GM12878 (cell line): ENCODE measurements around the gene OGFR. TPM values are rescaled to one million over a fixed set of nuclear protein-coding genes. Genes with fewer than 3 reads are reported as not detected.
"Not testable (repeated sequence)": the region's sequence is repeated elsewhere in the genome, so short reads cannot be mapped to it uniquely, and the experiment has no call there.

ENCODE experiments used
- ATAC-seq: fragments of 200-7000 bp; cut with Tn5 transposase; 3 replicates; pipeline ENCODE4 v1.9.1; 2020; ENCODE audit warnings: mild to moderate bottlenecking, moderate library complexity
- BruUV-seq: library from RNA; stranded (reverse); fragments of 400-500 nt; replicated peaks from 2 replicates; lab custom pipeline; 2021; lab: Mats Ljungman, UMichigan
- CTCF ChIA-PET: fragments of 300-600 bp; sonication (Branson Sonifier 250); formaldehyde crosslinking; extraction: SDS; loops from one replicate; lab custom pipeline; 2021; ENCODE audit warnings: inconsistent platforms; lab: Yijun Ruan, JAX
- POLR2A ChIA-PET: fragments of 350-600 bp; formaldehyde crosslinking; extraction: SDS; loops from one replicate; lab custom pipeline; 2021; ENCODE audit warnings: inconsistent platforms; lab: Charles Lee
- RAD21 ChIA-PET: fragments of 300-600 bp; sonication (Branson Sonifier 250); formaldehyde crosslinking; loops from one replicate; lab custom pipeline; 2023; ENCODE audit warnings: antibody characterized with exemption; ENCODE audit not compliant: unreplicated experiment; lab: Charles Lee
- SMC1A ChIA-PET: fragments of 300-600 bp; sonication (Branson Sonifier 250); formaldehyde crosslinking; loops from one replicate; lab custom pipeline; 2023; ENCODE audit not compliant: unreplicated experiment, uncharacterized antibody; lab: Charles Lee
- DNase-seq: peaks from one replicate; pipeline ENCODE4 v3.0.0-alpha.2; 2011; ENCODE audit warnings: low read depth, low spot score
- FAIRE-seq: peaks from 3 replicates; lab custom pipeline; 2011; peaks lifted over from hg19 to GRCh38; lab: Jason Lieb, UNC
- H2AFZ ChIP-seq: 2 replicates; pipeline ENCODE4 v1.6.0; 2011; ENCODE audit warnings: low read depth, low read length, control low read depth; ENCODE audit not compliant: control insufficient read depth
- H3K27ac ChIP-seq: 2 replicates; pipeline ENCODE4 v1.5.1; 2011; ENCODE audit warnings: control low read depth; ENCODE audit not compliant: control insufficient read depth, insufficient read depth
- H3K27me3 ChIP-seq, 2 experiments: replicated peaks in 1 of 2; 2 replicates each; pipeline versions ENCODE4 v1.6.0 to v1.6.1; 2011; ENCODE audit warnings: low read length in 1 of 2; ENCODE audit not compliant: control insufficient read depth in 2 of 2, insufficient read depth in 2 of 2
- H3K36me3 ChIP-seq, 2 experiments: 2 replicates each; pipeline ENCODE4 v1.5.1; 2011; ENCODE audit warnings: low read length in 1 of 2; ENCODE audit not compliant: control insufficient read depth in 2 of 2, insufficient read depth in 2 of 2
- H3K4me1 ChIP-seq: 2 replicates; pipeline ENCODE4 v1.6.1; 2011; ENCODE audit warnings: mild to moderate bottlenecking, low read length, moderate library complexity, mixed read lengths; ENCODE audit not compliant: control insufficient read depth, insufficient read depth
- H3K4me2 ChIP-seq: 2 replicates; pipeline ENCODE4 v1.6.0; 2011; ENCODE audit warnings: control low read depth; ENCODE audit not compliant: control insufficient read depth, insufficient read depth
- H3K4me3 ChIP-seq: fragments of 200-600 bp; sonication (generic); 2 replicates; pipeline ENCODE4 v1.5.1; 2016
- H3K79me2 ChIP-seq: 2 replicates; pipeline ENCODE4 v1.6.0; 2011; ENCODE audit warnings: low read length; ENCODE audit not compliant: control insufficient read depth, insufficient read depth
- H3K9ac ChIP-seq: 2 replicates; pipeline ENCODE4 v1.8.0; 2011; ENCODE audit warnings: low read length, control low read depth, mixed read lengths; ENCODE audit not compliant: control insufficient read depth, insufficient read depth
- H3K9me3 ChIP-seq: replicated peaks from 3 replicates; pipeline ENCODE4 v1.5.1; 2011; ENCODE audit warnings: mild to moderate bottlenecking, low read length; ENCODE audit not compliant: control insufficient read depth, insufficient read depth
- H4K20me1 ChIP-seq: 2 replicates; pipeline ENCODE4 v1.6.0; 2011; ENCODE audit not compliant: control insufficient read depth, insufficient read depth
- FOXK2 ChIP-seq: fragments of 450-650 bp; IDR thresholded peaks from 2 replicates; pipeline ENCODE4 v1.6.1; 2017; ENCODE audit warnings: mild to moderate bottlenecking, moderate library complexity
- GABPA ChIP-seq: IDR thresholded peaks from 2 replicates; pipeline ENCODE4 v1.6.1; 2014; ENCODE audit warnings: antibody characterized with exemption, low read depth, mild to moderate bottlenecking, inconsistent platforms
- NBN ChIP-seq: fragments of 450-650 bp; IDR thresholded peaks from 2 replicates; pipeline ENCODE4 v1.6.1; 2016
- PAX5 ChIP-seq: IDR thresholded peaks from 2 replicates; pipeline ENCODE4 v1.6.1; 2011; ENCODE audit warnings: low read depth, low read length, borderline replicate concordance
- USF2 ChIP-seq: IDR thresholded peaks from 2 replicates; pipeline ENCODE4 v1.6.1; 2011; ENCODE audit warnings: low read depth, low read length, improper control_type of control experiment, borderline replicate concordance
- ZNF24 ChIP-seq: fragments of 450-650 bp; IDR thresholded peaks from 2 replicates; pipeline ENCODE4 v1.6.1; 2017; ENCODE audit warnings: antibody characterized with exemption, mild to moderate bottlenecking
- ZNF384 ChIP-seq: IDR thresholded peaks from 2 replicates; pipeline ENCODE4 v1.6.1; 2012; ENCODE audit warnings: low read depth, mild to moderate bottlenecking, low read length, improper control_type of control experiment, borderline replicate concordance
- WGBS: methylation state at CpG from one replicate; pipeline ENCODE4 v1.1.6; 2016; ENCODE audit warnings: low lambda C conversion rate; ENCODE audit not compliant: insufficient replicate concordance, insufficient coverage; ENCODE audit errors: missing lambda C conversion rate; 5-methylcytosine and 5-hydroxymethylcytosine counted together
- in situ Hi-C: fragments of 300-500 bp; cut with MboI; formaldehyde crosslinking; loops from 9 replicates; pipeline ENCODE4 v1.14.3; 2018; ENCODE audit warnings: mixed read lengths
- intact Hi-C: fragments of 100-400 bp; cut with micrococcal nuclease; formaldehyde crosslinking; loops from one replicate; pipeline ENCODE4 v1.14.2; 2022; ENCODE audit not compliant: unreplicated experiment
- polyA plus RNA-seq, 11 experiments: library from polyadenylated mRNA; depleted of rRNA in 4 of 11; unstranded in 6 of 11; stranded (reverse) in 5 of 11; fragments of >200 nt; fragmentation: Nextera tagmentation in 4 of 11; fragmentation: Illumina TruSeq in 1 of 11; extraction: Ambion mirVana in 4 of 11; extraction: Trizol in 1 of 11; gene quantifications; 1 replicate in 1 of 11; 2 replicates in 10 of 11; pipeline versions ENCODE4 v1.2.1 to v1.2.3, GENCODE V29; 2011 to 2016; ENCODE audit warnings: inconsistent platforms in 2 of 11, missing spikeins in 2 of 11, low read depth in 1 of 11
- total RNA-seq, 4 experiments: library from RNA; depleted of rRNA in 3 of 4; stranded (reverse); fragments of >200 nt in 3 of 4; fragmentation: Illumina TruSeq in 1 of 4; extraction: Trizol in 1 of 4; gene quantifications; 2 replicates each; pipeline versions ENCODE4 v1.2.1 to v1.2.3, GENCODE V29; 2013 to 2021

The OGFR gene
- total and polyA plus RNA-seq, 10 of the 15 experiments (the other 5 are each of a cell fraction or from before 2014, with no cell fraction given), result 0.72 to 62.1 (median 27.3) TPM

DNA sequence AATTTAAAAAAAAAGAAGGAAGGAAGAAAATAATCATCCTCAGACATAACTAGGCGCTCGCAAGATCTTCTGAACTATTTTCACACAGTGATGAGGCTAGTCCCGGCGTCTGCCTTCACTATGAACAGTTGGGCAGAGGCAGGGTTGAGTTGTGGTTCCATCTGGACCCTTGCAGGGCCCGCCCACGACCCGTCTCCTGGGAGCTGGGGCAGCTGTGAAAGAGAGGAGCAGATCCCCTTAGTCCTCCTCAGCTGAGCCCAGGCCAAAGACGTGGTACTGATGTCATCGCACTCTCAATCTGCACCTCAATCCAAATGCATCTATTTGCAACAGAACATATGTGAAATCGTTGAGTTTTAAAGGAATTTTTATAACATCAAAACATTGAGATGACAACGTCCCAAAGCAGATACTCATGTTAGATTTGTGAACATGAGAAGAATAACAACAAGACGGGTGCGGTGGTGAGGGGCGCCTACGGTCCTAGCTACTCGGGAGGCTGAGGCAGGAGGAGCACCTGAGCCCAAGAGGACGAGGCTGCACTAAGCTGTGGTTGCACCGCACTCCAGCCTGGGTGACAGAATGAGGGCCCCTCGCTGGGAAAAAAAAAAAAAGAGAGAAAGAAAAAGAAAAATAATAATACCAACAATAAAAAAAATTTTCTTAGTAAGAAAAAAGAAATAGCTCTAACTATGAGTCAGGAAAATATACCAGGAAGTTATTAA, 41.7 kb downstream of the OGFR start (continued):
- TF ChIP-seq ZNF24 (no peak), NBN (no peak), ZNF384 (no peak), FOXK2 (no peak), USF2 (no peak), GABPA (no peak)

- in situ Hi-C loops, H3K36me3 ChIP-seq, H3K4me3 ChIP-seq, FAIRE-seq, H4K20me1 ChIP-seq, H2AFZ ChIP-seq, H3K4me2 ChIP-seq, H3K79me2 ChIP-seq, BruUV-seq, H3K9ac ChIP-seq, H3K27me3 ChIP-seq, RAD21 ChIA-PET, ATAC-seq, H3K9me3 ChIP-seq, intact Hi-C loops, DNase-seq, H3K4me1 ChIP-seq, POLR2A ChIA-PET, H3K27ac ChIP-seq: not testable (repeated sequence)
- ChIA-PET SMC1A (interaction anchor here (0.9 to 1.5 kb wide), 4 partner anchors 10 to 26 kb away, joined by 3 to 5 read pairs (median 4); partner anchors contain the start of gene TCFL5), CTCF (interaction anchor here (0.6 to 1.9 kb wide), 3 partner anchors 41 to 200 kb away, joined by 3 to 4 read pairs (median 3); no protein-coding TSS in a partner anchor)
- WGBS, result 93% methylated on average over 7 of the region's 7 CpGs
- TF ChIP-seq PAX5, result 0 out of 2 replicates have a peak, but pooled peaks have one; percentile 34
Observed at GRCh38 chr20:62848917-62849316, 44.3 kb downstream of the OGFR start.
